Measurements from ENCODE around the gene FYB1. TPM values are rescaled to one million over a fixed set of nuclear protein-coding genes. Genes with fewer than 3 reads are reported as not detected.

Gene FYB1
- total RNA-seq, 1 donor from 2014 or later: 0.11 TPM

DNA sequence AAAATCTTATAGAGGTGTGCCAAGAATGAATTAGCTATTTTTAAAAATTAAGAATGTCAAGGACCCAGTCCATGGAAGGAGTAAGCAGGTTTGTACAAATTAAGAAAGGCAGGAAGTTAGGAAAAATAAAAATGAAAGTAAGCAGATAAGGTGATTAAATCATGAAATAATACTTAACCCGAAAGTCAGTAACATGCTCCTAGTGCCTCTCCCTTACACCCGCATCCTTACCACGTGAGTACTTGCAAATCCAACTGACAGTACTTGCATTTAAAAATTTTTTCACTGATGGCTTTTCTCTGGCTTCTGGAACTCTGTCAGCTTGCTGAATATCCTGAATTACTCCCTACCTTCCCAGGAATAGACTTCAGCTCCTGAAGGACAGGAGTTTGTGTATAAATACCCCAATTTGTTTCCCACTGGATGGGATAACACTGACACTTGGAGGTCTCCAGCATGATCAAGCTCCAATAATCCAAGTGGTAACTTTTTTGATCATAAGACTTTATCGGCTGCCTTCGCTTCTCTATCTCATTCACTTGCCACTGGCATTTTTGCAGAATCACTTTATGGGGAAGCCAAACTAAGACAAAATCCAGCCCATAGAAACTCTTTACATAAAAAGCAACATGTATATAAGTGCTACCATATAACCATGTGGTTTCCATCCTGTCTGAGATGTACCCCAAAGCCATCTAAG is 103.6 kb downstream of the FYB1 start:
- TF ChIP-seq EZH2 (IDR thresholded peaks at IDR 0.05; ENCODE audit: insufficient read depth, low read length): no peak
- H4K20me1 ChIP-seq (ENCODE audit: insufficient read depth, low read length): no peaks in the 10 kb centered on the region
- H3K27ac ChIP-seq (ENCODE audit: low read depth, low read length): no peak overlapping the region
- no peaks in the 10 kb centered on the region for H3K9me3 Mint-ChIP-seq (ENCODE audit: unreplicated experiment)
- no peaks in the 10 kb centered on the region for H3K27me3 Mint-ChIP-seq (ENCODE audit: low read depth, unreplicated experiment)
- H3K9ac ChIP-seq (ENCODE audit: low read length): no peak overlapping the region
- no peaks in the 10 kb centered on the region for H3K36me3 ChIP-seq (ENCODE audit: insufficient read depth, low read length)
- H3K36me3 Mint-ChIP-seq (ENCODE audit: low read depth, unreplicated experiment): no peaks in the 10 kb centered on the region
- FAIRE-seq: no peak
- H3K79me2 ChIP-seq (ENCODE audit: insufficient read depth, low read length): no peaks in the 10 kb centered on the region
- no peaks in the 10 kb centered on the region for H3K27me3 ChIP-seq (ENCODE audit: insufficient read depth, low read length)
- H2AFZ ChIP-seq (ENCODE audit: low read depth, low read length): no peak overlapping the region
- no peak overlapping the region for H3K4me3 Mint-ChIP-seq (ENCODE audit: unreplicated experiment)
- H3K4me2 ChIP-seq (ENCODE audit: low read length): no peak overlapping the region
- no peak overlapping the region for H3K27ac Mint-ChIP-seq (ENCODE audit: unreplicated experiment)
- peaks cover 3% of the 10 kb centered on the region for H3K4me1 Mint-ChIP-seq (ENCODE audit: low read depth, unreplicated experiment)
- no peak overlapping the region for H3K4me3 ChIP-seq (ENCODE audit: insufficient read depth, low read depth, low read length)
- H3K4me1 ChIP-seq (ENCODE audit: insufficient read depth, low read length): no peaks in the 10 kb centered on the region
- H3K9me3 ChIP-seq (ENCODE audit: insufficient read depth, low read depth, low read length): no peaks in the 10 kb centered on the region
- DNase-seq (ENCODE audit: low read depth): no peak

DNA sequence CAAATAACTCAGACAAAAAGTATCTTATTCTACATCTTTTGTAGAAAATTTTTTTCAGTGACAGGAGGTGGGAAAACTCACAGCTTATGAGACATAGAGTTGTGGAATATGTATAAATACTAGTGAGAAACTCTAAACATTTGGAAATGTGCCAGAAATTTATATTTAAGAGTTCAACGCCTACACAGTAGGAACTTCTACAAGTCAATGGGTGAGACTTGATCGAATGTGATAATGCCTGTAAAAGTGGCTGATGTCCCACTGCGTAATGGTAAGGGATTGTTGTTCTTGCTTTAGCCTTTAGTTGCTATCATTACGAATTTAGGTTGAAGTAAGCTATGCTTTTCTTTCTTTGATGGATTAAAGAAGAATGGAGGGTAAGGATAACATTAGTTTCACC is 105.2 kb downstream of the FYB1 start:
- H3K27ac ChIP-seq (ENCODE audit: low read depth, low read length): no peak overlapping the region
- no peak overlapping the region for H3K4me3 ChIP-seq (ENCODE audit: insufficient read depth, low read depth, low read length)
- H3K36me3 ChIP-seq (ENCODE audit: insufficient read depth, low read length): no peaks in the 10 kb centered on the region
- no peak overlapping the region for H3K4me2 ChIP-seq (ENCODE audit: low read length)
- Mint-ChIP-seq H3K9me3 (ENCODE audit: unreplicated experiment) (no peaks in the 10 kb centered on the region), H3K4me3 (ENCODE audit: unreplicated experiment) (no peak overlapping the region), H3K36me3 (ENCODE audit: low read depth, unreplicated experiment) (no peaks in the 10 kb centered on the region), H3K27me3 (ENCODE audit: low read depth, unreplicated experiment) (no peaks in the 10 kb centered on the region), H3K4me1 (ENCODE audit: low read depth, unreplicated experiment) (peaks cover 3% of the 10 kb centered on the region), H3K27ac (ENCODE audit: unreplicated experiment) (no peak overlapping the region)
- no peak overlapping the region for H3K9ac ChIP-seq (ENCODE audit: low read length)
- no peaks in the 10 kb centered on the region for H3K27me3 ChIP-seq (ENCODE audit: insufficient read depth, low read length)
- TF ChIP-seq, protein P1, sequence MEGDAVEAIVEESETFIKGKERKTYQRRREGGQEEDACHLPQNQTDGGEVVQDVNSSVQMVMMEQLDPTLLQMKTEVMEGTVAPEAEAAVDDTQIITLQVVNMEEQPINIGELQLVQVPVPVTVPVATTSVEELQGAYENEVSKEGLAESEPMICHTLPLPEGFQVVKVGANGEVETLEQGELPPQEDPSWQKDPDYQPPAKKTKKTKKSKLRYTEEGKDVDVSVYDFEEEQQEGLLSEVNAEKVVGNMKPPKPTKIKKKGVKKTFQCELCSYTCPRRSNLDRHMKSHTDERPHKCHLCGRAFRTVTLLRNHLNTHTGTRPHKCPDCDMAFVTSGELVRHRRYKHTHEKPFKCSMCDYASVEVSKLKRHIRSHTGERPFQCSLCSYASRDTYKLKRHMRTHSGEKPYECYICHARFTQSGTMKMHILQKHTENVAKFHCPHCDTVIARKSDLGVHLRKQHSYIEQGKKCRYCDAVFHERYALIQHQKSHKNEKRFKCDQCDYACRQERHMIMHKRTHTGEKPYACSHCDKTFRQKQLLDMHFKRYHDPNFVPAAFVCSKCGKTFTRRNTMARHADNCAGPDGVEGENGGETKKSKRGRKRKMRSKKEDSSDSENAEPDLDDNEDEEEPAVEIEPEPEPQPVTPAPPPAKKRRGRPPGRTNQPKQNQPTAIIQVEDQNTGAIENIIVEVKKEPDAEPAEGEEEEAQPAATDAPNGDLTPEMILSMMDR (IDR thresholded peaks at IDR 0.05; ENCODE audit: insufficient read depth, low read depth, low read length): no peak
- TF ChIP-seq EZH2 (IDR thresholded peaks at IDR 0.05; ENCODE audit: insufficient read depth, low read length): no peak
- FAIRE-seq (no peak), DNase-seq (ENCODE audit: low read depth) (no peak)
- no peak overlapping the region for H2AFZ ChIP-seq (ENCODE audit: low read depth, low read length)
- H3K4me1 ChIP-seq (ENCODE audit: insufficient read depth, low read length): no peaks in the 10 kb centered on the region
- no peaks in the 10 kb centered on the region for H3K9me3 ChIP-seq (ENCODE audit: insufficient read depth, low read depth, low read length)
- H3K79me2 ChIP-seq (ENCODE audit: insufficient read depth, low read length): no peaks in the 10 kb centered on the region
- no peaks in the 10 kb centered on the region for H4K20me1 ChIP-seq (ENCODE audit: insufficient read depth, low read length)

DNA sequence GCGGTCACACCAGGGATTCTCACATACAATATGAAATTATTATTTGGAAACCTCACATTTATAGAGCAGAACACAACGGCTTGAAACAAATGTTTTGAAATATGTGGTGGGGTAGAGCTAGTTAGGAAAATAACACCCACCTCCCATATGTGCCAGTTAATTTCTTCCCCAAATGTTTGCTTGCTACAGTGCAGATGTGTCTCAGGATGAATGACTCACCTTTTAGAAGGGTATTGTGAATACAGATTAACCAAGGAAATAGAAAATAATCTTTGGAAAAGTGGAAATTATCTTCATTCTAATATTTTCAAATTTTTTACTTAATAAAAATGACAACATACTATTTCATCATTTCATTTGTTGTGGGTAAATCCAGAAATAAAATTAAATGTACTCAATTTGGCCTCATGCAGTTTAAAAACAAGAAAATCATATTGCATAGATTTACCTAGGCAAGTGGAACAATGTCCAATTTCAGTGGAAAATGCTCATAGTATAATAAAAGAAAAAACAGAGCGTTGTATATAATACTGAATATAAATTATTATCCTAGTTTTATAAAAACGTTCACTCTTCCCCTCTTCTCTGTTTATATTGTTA is 105.9 kb downstream of the FYB1 start:
- FAIRE-seq: no peak
- Histone ChIP-seq H3K36me3 (ENCODE audit: insufficient read depth, low read length) (no peaks in the 10 kb centered on the region), H3K9me3 (ENCODE audit: insufficient read depth, low read depth, low read length) (no peaks in the 10 kb centered on the region), H3K4me3 (ENCODE audit: insufficient read depth, low read depth, low read length) (no peak overlapping the region), H3K27ac (ENCODE audit: low read depth, low read length) (no peak overlapping the region), H2AFZ (ENCODE audit: low read depth, low read length) (no peak overlapping the region), H3K27me3 (ENCODE audit: insufficient read depth, low read length) (no peaks in the 10 kb centered on the region), H4K20me1 (ENCODE audit: insufficient read depth, low read length) (no peaks in the 10 kb centered on the region), H3K79me2 (ENCODE audit: insufficient read depth, low read length) (no peaks in the 10 kb centered on the region), H3K4me2 (ENCODE audit: low read length) (no peak overlapping the region), H3K9ac (ENCODE audit: low read length) (no peak overlapping the region), H3K4me1 (ENCODE audit: insufficient read depth, low read length) (no peaks in the 10 kb centered on the region)
- TF ChIP-seq, protein P1 (IDR thresholded peaks at IDR 0.05; ENCODE audit: insufficient read depth, low read depth, low read length): no peak
- no peak for TF ChIP-seq EZH2 (IDR thresholded peaks at IDR 0.05; ENCODE audit: insufficient read depth, low read length)
- peaks cover 3% of the 10 kb centered on the region for H3K4me1 Mint-ChIP-seq (ENCODE audit: low read depth, unreplicated experiment)
- no peaks in the 10 kb centered on the region for H3K36me3 Mint-ChIP-seq (ENCODE audit: low read depth, unreplicated experiment)
- H3K4me3 Mint-ChIP-seq (ENCODE audit: unreplicated experiment): no peak overlapping the region
- DNase-seq (ENCODE audit: low read depth): peak; percentile 4
- H3K27me3 Mint-ChIP-seq (ENCODE audit: low read depth, unreplicated experiment): no peaks in the 10 kb centered on the region
- no peak overlapping the region for H3K27ac Mint-ChIP-seq (ENCODE audit: unreplicated experiment)
- H3K9me3 Mint-ChIP-seq (ENCODE audit: unreplicated experiment): no peaks in the 10 kb centered on the region
